ENCODE measurements around the gene TUNAR.

Gene TUNAR

DNA sequence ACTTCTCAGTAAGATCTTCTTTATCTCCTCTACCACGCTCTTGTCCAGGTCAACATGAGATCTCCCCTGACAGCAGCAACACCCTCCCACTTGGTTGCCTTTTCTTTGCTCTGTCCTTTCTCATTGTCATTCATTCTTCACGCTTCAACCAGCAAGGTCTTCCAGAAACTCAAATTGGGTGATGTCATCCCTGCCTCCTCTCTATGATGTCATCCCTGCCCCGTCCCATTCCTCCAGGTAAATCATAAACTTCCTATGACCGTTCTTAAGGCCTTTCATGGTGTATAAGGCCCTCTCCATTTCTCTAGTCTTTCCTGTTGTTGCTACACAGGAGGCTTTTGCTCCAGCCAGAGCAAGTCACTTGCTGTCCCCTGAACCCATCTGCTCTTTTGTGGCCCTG, 17.7 kb upstream of the TUNAR start:
- no peak overlapping the region for H3K4me3 Mint-ChIP-seq
- H3K27me3 Mint-ChIP-seq (ENCODE audit: low read depth), result peaks cover 32% of the 10 kb centered on the region
- no peaks in the 10 kb centered on the region for H3K4me1 Mint-ChIP-seq
- H3K9me3 Mint-ChIP-seq, result no peaks in the 10 kb centered on the region
- TF ChIP-seq, protein P1, sequence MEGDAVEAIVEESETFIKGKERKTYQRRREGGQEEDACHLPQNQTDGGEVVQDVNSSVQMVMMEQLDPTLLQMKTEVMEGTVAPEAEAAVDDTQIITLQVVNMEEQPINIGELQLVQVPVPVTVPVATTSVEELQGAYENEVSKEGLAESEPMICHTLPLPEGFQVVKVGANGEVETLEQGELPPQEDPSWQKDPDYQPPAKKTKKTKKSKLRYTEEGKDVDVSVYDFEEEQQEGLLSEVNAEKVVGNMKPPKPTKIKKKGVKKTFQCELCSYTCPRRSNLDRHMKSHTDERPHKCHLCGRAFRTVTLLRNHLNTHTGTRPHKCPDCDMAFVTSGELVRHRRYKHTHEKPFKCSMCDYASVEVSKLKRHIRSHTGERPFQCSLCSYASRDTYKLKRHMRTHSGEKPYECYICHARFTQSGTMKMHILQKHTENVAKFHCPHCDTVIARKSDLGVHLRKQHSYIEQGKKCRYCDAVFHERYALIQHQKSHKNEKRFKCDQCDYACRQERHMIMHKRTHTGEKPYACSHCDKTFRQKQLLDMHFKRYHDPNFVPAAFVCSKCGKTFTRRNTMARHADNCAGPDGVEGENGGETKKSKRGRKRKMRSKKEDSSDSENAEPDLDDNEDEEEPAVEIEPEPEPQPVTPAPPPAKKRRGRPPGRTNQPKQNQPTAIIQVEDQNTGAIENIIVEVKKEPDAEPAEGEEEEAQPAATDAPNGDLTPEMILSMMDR (IDR thresholded peaks at IDR 0.05; ENCODE audit: unreplicated experiment in 3 of 3), result no peak
- no peak overlapping the region for H3K27ac Mint-ChIP-seq
- H3K36me3 Mint-ChIP-seq (ENCODE audit: low read depth), result no peaks in the 10 kb centered on the region

DNA sequence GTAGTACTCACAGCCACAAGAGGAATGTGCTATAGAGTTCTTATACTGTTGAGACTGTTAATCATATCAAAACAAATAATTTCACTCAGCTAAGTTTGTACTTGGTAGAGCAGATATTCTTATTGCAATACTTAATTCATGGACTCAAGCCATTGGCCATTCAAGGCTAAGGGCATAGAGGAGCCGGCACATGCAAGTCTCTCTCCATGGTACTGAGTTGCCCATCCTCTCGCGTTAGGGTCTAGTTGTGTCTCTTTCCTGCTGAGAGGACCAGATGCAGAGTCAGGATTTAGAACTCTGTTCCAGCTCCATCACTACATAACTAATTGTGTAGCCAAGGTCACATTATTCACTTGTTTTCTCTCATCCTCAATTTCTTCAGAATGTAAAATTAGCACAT, 14.4 kb upstream of the TUNAR start:
- no peaks in the 10 kb centered on the region for H3K4me1 Mint-ChIP-seq
- TF ChIP-seq, protein P1 (IDR thresholded peaks at IDR 0.05; ENCODE audit: unreplicated experiment in 3 of 3), result no peak
- no peak overlapping the region for H3K4me3 Mint-ChIP-seq

DNA sequence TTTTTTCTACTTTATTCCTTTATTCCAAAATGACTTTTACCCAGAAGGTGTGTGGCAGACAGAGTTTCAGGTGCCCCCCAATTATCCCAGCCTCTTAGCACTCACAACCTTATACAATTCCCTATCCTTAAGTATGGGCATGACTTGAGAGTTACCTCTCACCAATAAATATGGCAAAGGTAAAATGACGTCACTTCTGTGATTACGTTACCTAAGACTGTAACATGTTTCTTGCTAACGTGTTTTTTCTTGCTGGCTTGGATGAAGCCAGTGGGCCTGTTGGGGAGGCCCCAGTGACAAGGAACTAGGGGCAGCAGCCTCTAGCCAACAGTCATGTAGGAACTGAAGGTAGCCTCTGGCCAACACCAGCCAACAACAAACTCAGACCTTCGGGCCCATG, 13.3 kb upstream of the TUNAR start:
- TF ChIP-seq, protein P1 (IDR thresholded peaks at IDR 0.05; ENCODE audit: unreplicated experiment in 3 of 3), result no peak
- Mint-ChIP-seq H3K27ac (no peak overlapping the region), H3K36me3 (ENCODE audit: low read depth) (no peaks in the 10 kb centered on the region), H3K4me1 (no peaks in the 10 kb centered on the region), H3K4me3 (no peak overlapping the region), H3K27me3 (ENCODE audit: low read depth) (peaks cover 39% of the 10 kb centered on the region), H3K9me3 (no peaks in the 10 kb centered on the region)

More for the DNA sequence above, 14.4 kb upstream of the TUNAR start:
- Mint-ChIP-seq H3K36me3 (ENCODE audit: low read depth) (no peaks in the 10 kb centered on the region), H3K9me3 (no peaks in the 10 kb centered on the region), H3K27ac (no peak overlapping the region), H3K27me3 (ENCODE audit: low read depth) (peaks cover 31% of the 10 kb centered on the region)

DNA sequence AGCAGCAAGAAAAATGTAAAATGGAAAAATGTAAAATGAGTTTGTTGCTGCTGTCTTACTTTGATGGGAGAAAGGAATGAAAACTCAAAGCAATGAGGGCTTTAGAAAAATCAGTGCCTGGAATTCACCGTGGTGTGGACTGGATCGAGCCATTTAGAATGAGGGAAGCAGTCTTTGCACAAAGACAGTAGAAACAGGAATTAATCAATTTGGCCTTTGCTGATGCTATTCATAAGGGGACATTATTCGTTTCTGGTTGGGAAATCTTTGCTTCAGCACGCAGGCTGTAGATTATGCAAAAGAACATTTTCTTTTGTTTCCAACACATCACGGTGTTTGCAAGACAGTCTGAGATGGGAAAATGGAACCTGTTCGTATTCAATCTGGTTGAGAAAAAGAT, 6.9 kb upstream of the TUNAR start:
- H3K27me3 Mint-ChIP-seq (ENCODE audit: low read depth), result peaks cover 66% of the 10 kb centered on the region
- H3K27ac Mint-ChIP-seq, result no peak overlapping the region
- H3K4me1 Mint-ChIP-seq, result no peaks in the 10 kb centered on the region
- no peaks in the 10 kb centered on the region for H3K36me3 Mint-ChIP-seq (ENCODE audit: low read depth)
- TF ChIP-seq, protein P1 (IDR thresholded peaks at IDR 0.05; ENCODE audit: unreplicated experiment in 3 of 3), result no peak
- H3K9me3 Mint-ChIP-seq, result no peaks in the 10 kb centered on the region
- H3K4me3 Mint-ChIP-seq, result no peak overlapping the region

DNA sequence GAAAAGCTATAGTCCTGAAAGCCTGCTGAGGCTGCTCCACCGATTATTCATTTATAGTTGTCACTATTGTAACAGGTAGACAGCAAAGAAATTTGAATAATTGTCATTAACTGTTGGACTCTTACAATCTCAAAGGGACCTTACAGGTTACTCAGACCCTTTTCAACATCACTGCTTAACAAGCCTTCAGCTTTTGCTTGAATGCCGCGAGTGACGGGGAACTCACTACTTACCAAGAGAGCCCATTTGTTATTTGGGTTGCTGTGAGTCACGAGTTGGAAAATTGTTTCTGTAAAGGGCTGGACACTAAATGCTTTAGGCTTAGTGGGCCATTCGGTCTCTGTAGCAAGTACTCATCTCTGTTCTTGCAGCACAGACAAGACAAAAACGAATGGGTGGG, 5.9 kb upstream of the TUNAR start:
- Mint-ChIP-seq H3K27me3 (ENCODE audit: low read depth) (peaks cover 68% of the 10 kb centered on the region), H3K4me3 (no peak overlapping the region), H3K36me3 (ENCODE audit: low read depth) (no peaks in the 10 kb centered on the region), H3K9me3 (no peaks in the 10 kb centered on the region), H3K4me1 (no peaks in the 10 kb centered on the region), H3K27ac (no peak overlapping the region)
- TF ChIP-seq, protein P1 (IDR thresholded peaks at IDR 0.05; ENCODE audit: unreplicated experiment in 3 of 3), result no peak

DNA sequence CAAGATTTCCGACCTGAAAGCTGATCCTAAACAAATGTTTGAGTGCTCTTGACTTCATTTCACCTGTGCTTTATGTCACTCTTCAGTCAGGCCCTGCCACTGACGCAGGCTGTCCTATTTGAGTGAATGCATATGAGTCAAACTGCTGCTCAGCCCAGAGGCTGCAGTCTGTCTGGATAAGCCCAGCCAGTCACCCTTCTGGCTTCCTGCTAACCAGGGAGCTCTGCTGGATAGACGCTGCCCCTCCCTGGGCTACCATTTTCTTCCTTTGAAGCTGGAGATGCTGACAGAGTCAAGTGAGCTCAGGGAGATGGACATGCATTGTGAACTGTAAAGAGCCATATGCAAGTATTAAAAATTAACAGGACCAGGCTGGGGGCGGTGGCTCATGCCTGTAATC, 5.1 kb upstream of the TUNAR start:
- no peak overlapping the region for H3K27ac Mint-ChIP-seq
- H3K36me3 Mint-ChIP-seq (ENCODE audit: low read depth), result no peaks in the 10 kb centered on the region
- H3K4me1 Mint-ChIP-seq, result no peaks in the 10 kb centered on the region
- no peaks in the 10 kb centered on the region for H3K9me3 Mint-ChIP-seq
- TF ChIP-seq, protein P1 (IDR thresholded peaks at IDR 0.05; ENCODE audit: unreplicated experiment in 3 of 3), result no peak
- peaks cover 71% of the 10 kb centered on the region for H3K27me3 Mint-ChIP-seq (ENCODE audit: low read depth)
- no peak overlapping the region for H3K4me3 Mint-ChIP-seq

Data from nephron (organoid).